Central memory CD8-positive, alpha-beta T cell (primary cell): Measurements from ENCODE around the gene CEP41.
"Not testable (repeated sequence)": the region's sequence is repeated elsewhere in the genome, so short reads cannot be mapped to it uniquely, and the experiment has no call there.

Source experiments
- ATAC-seq: fragments of 150-1000 bp; cut with Tn5 transposase; replicated peaks from 2 replicates; pipeline ENCODE4 v1.10.0; 2022; ENCODE audit warnings: mild to moderate bottlenecking, moderate FRiP score, moderate number of reproducible peaks; ENCODE audit not compliant: poor library complexity, severe bottlenecking; ENCODE audit errors: extremely low read depth
- DNase-seq, 2 donors: peaks; one replicate each; pipeline ENCODE4 v3.0.0; 2021; ENCODE audit warnings: low spot score in 2 of 2
- H3K27ac Mint-ChIP-seq: one replicate; pipeline ENCODE4 v1.8.0; 2022; ENCODE audit warnings: low read depth, mild to moderate bottlenecking, moderate library complexity, mixed read lengths
- H3K27me3 Mint-ChIP-seq: one replicate; pipeline ENCODE4 v1.8.0; 2022; ENCODE audit warnings: mixed read lengths
- H3K36me3 Mint-ChIP-seq: one replicate; pipeline ENCODE4 v1.8.0; 2022; ENCODE audit warnings: mild to moderate bottlenecking, moderate library complexity, mixed read lengths; ENCODE audit not compliant: insufficient read depth
- H3K4me1 Mint-ChIP-seq: one replicate; pipeline ENCODE4 v1.8.0; 2022; ENCODE audit warnings: mixed read lengths
- H3K4me3 Mint-ChIP-seq: one replicate; pipeline ENCODE4 v1.8.0; 2022; ENCODE audit warnings: mild to moderate bottlenecking, moderate library complexity, mixed read lengths
- H3K9me3 Mint-ChIP-seq: one replicate; pipeline ENCODE4 v1.8.0; 2022; ENCODE audit warnings: mixed read lengths

CEP41 gene

DNA sequence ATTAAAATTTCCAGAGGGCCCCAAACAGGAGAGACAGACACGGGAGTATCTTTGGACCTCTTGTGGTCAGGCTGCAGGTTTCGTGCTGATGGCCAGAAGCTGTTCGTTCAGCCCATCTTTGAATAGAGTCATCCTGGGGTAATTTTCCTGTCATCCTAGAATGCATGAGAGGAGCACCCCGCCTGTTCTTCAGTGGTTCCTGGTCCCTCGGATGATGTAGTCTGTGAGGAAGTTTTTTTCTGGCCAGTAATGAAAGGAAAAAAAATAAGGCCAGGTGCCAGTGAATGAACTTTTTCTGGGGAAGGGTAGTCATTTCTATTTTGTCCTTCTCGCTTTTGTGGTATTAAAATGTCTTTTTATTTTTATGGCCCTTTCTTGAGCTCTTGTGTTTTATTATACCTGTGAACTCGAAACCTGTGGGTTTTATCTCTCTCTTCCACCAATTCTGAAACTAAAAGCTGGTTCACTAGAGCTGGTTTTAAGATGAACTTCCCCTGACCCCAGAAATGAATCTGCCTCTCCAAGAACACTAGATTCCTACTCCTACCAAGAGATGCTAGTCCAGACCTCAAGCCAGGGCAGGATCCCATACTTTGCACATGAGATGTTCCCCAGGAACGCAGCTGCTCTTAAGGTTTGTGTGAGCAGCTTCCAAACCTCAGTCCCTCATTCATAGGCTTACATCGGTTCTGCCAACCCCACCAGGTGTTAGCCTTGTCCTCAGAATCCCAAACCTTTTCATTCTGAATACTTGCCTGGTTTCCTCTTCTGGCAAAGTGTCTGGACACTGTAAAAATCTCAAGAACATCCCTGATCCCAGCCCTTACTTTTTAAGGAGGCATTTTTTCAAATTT, 35.7 kb upstream of the CEP41 start:
- Mint-ChIP-seq H3K4me1 (no peaks in the 10 kb centered on the region), H3K36me3 (no peaks in the 10 kb centered on the region), H3K4me3 (no peak overlapping the region), H3K27me3 (peaks cover 90% of the 10 kb centered on the region), H3K9me3 (no peaks in the 10 kb centered on the region), H3K27ac (no peak overlapping the region)
- ATAC-seq (no peak), DNase-seq (no peak)

DNA sequence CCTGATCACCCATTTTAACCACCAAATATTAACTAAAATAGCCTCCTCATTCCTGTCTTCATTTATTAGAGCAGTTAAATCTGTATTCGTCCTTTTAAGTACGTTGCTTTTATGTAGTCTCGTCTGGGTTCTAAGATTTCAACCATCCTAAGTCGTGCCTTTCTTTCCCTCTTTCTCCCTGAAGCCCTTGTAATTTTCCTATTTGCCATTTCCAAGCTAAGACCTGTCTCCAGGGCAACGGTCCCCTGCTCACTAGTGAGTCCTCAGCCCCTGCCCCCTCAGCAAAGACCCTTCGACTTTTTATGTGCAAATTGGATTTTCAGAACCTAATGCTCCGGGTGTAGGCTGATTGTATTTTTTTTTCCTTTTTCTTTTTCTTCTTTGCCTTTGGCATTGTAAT, 35.0 kb upstream of the CEP41 start:
- no peak overlapping the region for H3K4me3 Mint-ChIP-seq
- DNase-seq: no peak
- H3K4me1 Mint-ChIP-seq: no peaks in the 10 kb centered on the region
- no peaks in the 10 kb centered on the region for H3K36me3 Mint-ChIP-seq
- no peak overlapping the region for H3K27ac Mint-ChIP-seq
- ATAC-seq: no peak
- H3K9me3 Mint-ChIP-seq: no peaks in the 10 kb centered on the region
- peaks cover 97% of the 10 kb centered on the region for H3K27me3 Mint-ChIP-seq

DNA sequence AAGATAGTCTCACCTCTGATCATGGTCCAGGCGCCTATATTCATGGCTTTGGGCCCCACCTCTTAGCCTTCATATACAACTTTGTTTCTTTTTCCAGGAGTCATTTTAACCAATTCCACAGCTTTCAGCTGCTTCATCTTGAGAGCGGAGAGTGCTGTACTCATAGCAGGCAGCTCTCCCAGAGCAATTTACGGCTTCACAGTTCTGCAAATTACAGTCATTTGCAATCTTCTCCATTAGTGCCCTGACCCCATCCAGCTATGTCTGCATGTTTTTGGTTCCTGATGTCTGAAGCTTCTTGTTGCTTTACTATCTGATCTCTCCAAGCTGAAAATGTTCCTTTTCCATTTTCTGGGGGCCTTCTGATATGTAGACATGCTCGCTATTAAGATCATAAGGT, 33.1 kb upstream of the CEP41 start:
- Mint-ChIP-seq H3K4me3 (no peak overlapping the region), H3K27ac (no peak overlapping the region), H3K27me3 (peaks cover 97% of the 10 kb centered on the region), H3K9me3 (no peaks in the 10 kb centered on the region), H3K4me1 (no peaks in the 10 kb centered on the region), H3K36me3 (no peaks in the 10 kb centered on the region)
- ATAC-seq (no peak), DNase-seq (no peak)

DNA sequence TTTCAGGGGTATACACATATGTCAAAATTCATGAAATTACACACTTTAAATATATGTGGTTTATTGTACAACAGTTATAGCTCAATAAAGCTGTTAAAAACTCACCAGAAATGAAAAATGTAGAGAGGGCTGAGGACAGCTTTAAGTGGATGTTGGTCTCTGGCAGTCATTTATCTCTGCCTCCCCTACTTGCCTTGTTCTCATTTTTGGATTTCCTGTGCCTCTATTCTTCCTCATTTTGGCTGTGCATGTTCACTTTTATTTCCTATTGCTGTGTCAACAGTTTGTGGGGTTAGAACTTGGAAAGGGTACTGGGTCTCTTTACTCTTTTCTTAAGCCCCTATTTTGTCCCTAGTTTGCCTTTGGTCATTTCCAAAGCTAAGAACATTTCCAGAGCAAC, 32.5 kb upstream of the CEP41 start:
- H3K27me3 Mint-ChIP-seq: peaks cover 94% of the 10 kb centered on the region
- DNase-seq (no peak), ATAC-seq (no peak)
- H3K27ac Mint-ChIP-seq: no peak overlapping the region
- H3K4me3 Mint-ChIP-seq: no peak overlapping the region
- H3K9me3 Mint-ChIP-seq: no peaks in the 10 kb centered on the region
- no peaks in the 10 kb centered on the region for H3K4me1 Mint-ChIP-seq
- H3K36me3 Mint-ChIP-seq: no peaks in the 10 kb centered on the region

DNA sequence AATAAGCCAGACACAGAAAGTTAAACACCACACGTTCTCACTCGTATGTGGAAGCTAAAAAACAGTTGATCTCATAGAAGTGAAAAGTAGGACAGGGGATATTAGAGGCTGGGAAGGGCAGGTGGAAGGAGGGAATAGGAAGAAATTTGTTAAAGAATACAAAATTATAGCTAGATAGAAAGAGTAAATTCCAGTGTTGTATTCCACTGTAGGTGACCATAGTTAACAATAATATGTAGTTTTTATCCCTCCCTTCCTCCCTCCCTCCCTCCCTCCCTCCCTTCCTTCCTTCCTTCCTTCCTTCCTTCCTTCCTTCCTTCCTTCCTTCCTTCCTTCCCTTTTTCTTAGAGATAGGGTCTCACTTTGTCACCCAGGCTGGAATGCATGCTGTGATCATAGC, 31.2 kb upstream of the CEP41 start:
- no peak for ATAC-seq
- Mint-ChIP-seq H3K27me3 (peaks cover 81% of the 10 kb centered on the region), H3K4me3 (no peak overlapping the region), H3K9me3 (no peaks in the 10 kb centered on the region), H3K4me1 (no peaks in the 10 kb centered on the region), H3K27ac (no peak overlapping the region), H3K36me3 (no peaks in the 10 kb centered on the region)
- no peak for DNase-seq

DNA sequence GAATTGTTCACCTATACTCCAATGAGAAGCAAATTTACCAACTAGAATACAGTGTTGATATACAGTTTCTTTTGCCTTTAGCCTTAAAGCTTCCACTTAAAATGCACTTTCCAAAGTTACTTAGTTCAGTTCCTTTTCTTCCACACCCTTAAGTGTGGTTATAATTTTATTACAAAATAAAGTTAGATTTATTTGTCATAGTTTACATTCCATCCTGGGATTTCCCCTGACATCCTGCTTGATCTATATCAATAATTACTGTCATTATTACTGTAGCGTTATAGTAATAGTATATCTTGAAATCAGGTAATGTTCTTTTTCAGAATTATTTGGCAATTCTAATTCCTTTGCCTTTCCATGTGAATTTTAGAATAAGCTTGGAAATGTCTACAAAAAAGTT, 27.8 kb upstream of the CEP41 start:
- H3K36me3 Mint-ChIP-seq: no peaks in the 10 kb centered on the region
- DNase-seq: no peak
- no peak overlapping the region for H3K4me3 Mint-ChIP-seq
- no peak overlapping the region for H3K27ac Mint-ChIP-seq
- no peaks in the 10 kb centered on the region for H3K9me3 Mint-ChIP-seq
- H3K4me1 Mint-ChIP-seq: no peaks in the 10 kb centered on the region
- H3K27me3 Mint-ChIP-seq: peaks cover 50% of the 10 kb centered on the region
- no peak for ATAC-seq

DNA sequence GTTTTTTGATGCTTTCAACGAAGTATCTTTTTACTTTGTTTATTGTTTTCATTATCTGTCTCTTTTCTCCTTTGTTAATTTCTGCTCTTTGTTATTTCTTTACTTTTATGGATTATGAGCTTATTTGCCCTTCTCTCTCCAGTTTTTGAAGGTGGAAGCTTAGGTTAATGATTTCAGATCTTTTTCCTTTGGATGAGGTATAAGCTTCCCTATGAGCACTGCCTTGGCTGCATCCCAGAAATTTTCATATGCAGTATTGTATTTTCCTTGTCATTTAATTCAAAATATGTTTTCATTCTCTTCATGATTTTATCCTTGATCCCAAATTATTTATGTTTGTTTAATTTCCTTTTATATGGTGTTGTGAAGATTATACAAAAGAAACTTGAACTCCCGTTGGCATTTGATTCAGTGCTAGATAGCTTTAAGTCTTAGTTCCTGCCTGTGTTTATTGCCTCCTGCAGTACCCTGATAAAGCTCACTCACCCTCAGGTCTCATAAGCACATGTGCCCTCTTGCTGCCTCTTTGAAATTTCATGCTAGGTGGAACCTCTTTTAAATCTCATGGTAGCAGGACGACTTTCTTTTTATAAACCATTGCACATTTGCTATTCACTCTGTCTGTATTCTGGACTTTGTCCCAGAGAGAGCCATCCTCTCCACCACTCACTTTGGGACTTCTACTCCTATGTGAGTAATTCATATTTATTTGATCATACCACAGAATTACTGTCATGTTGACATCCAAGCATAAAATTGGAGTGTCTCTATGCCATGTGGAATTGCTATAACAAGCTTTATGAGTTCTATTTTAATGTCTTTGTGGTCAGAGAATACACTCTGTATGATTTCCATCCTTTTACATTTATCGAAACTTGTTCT, 23.0 kb upstream of the CEP41 start:
- H3K36me3 Mint-ChIP-seq: no peaks in the 10 kb centered on the region
- H3K27ac Mint-ChIP-seq: no peak overlapping the region
- H3K4me3 Mint-ChIP-seq: no peak overlapping the region
- ATAC-seq (no peak), DNase-seq (no peak)
- H3K4me1 Mint-ChIP-seq: peaks cover 2% of the 10 kb centered on the region
- peaks cover 2% of the 10 kb centered on the region for H3K27me3 Mint-ChIP-seq
- H3K9me3 Mint-ChIP-seq: no peaks in the 10 kb centered on the region

DNA sequence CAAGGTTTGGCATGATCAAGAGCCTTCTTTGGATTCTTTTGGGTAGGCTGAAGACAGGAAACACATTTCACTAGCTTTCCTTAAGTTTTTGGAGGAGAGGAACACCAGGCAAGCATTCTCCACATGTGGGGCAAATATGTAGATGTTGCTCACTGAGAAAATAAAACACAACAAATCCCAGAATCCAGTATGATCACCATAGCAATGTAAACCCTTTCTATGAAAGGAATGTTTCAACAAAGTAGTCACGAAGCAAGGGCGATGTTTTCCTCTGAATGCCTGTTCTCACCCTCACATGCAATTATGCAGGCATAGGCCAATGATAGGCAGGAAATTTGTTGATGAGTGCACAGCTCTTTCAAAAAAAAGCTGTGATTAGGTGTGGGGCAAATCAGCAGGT, 20.5 kb upstream of the CEP41 start:
- no peak overlapping the region for H3K4me3 Mint-ChIP-seq
- no peaks in the 10 kb centered on the region for H3K36me3 Mint-ChIP-seq

DNA sequence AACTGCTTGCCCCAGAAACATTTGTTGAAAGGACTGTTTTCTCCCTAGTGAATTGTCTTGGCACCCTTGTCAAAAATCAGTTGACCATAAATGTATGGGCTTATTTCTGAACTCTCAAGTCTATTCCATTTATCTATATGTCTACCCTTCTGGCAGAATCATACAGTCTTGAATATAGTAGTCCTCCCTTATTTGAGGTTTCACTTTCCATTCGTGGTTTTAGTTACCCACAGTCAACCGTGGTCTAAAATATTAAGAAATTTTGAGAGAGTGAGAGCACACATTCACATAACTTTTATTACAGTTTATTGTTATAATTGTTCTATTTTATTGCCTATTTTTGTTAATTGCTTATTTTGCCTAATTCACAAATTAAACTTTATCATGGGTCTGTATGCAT, 17.4 kb upstream of the CEP41 start:
- H3K4me1 Mint-ChIP-seq: peaks cover 11% of the 10 kb centered on the region
- H3K9me3 Mint-ChIP-seq: no peaks in the 10 kb centered on the region
- peak overlapping the region; percentile 47 for H3K4me3 Mint-ChIP-seq
- H3K36me3 Mint-ChIP-seq: no peaks in the 10 kb centered on the region
- DNase-seq (no peak), ATAC-seq (peak; percentile 83)
- peaks cover 7% of the 10 kb centered on the region for H3K27me3 Mint-ChIP-seq
- peak overlapping the region; percentile 79 for H3K27ac Mint-ChIP-seq

More for the DNA sequence above, 20.5 kb upstream of the CEP41 start:
- DNase-seq (no peak), ATAC-seq (no peak)
- Mint-ChIP-seq H3K27me3 (no peaks in the 10 kb centered on the region), H3K4me1 (peaks cover 11% of the 10 kb centered on the region), H3K9me3 (no peaks in the 10 kb centered on the region), H3K27ac (no peak overlapping the region)

DNA sequence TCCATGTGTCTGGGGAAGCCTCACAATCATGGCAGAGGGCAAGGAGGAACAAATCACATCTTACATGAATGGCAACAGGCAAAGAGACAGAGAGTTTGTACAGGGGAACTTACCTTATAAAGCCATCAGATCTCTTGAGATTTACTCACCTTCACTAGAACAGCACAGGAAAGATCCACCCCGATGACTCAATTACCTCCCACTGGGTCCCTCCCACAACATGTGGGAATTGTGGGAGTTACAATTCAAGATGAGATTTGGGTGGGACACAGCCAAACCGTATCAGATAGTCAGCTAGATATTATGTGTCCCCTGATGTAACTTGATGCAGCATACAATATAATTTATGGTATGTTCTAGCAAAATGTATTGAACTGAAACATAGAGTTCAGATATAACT, 14.1 kb upstream of the CEP41 start:
- Mint-ChIP-seq H3K27ac (no peak overlapping the region), H3K27me3 (peaks cover 7% of the 10 kb centered on the region)

DNA sequence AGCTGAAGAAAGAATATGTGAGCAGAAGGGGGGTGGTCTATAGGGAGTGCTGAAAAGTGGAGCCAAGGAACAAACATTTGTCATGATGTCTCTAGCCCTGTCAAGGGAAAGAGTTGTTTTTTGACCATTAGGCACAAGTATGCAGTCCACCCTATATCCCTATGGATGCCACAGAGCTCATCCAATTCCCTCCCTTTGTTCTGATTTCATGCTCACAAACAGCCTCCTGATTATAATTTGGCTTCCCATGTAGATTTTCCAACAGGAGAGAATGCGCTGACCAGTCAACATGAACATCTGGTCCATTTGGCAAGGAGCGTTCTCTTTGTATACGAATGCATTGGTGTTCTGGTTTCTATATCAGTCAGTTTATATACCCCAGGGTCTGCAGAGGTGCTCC, 12.1 kb upstream of the CEP41 start:
- Mint-ChIP-seq H3K36me3 (no peaks in the 10 kb centered on the region), H3K27ac (no peak overlapping the region), H3K9me3 (peaks cover 6% of the 10 kb centered on the region), H3K27me3 (peaks cover 18% of the 10 kb centered on the region), H3K4me1 (peaks cover under 1% of the 10 kb centered on the region), H3K4me3 (no peak overlapping the region)
- ATAC-seq (no peak), DNase-seq (no peak)

More for the DNA sequence above, 14.1 kb upstream of the CEP41 start:
- Mint-ChIP-seq H3K4me1 (peaks cover 11% of the 10 kb centered on the region), H3K9me3 (no peaks in the 10 kb centered on the region), H3K36me3 (no peaks in the 10 kb centered on the region), H3K4me3 (no peak overlapping the region)
- DNase-seq: no peak
- ATAC-seq: no peak

DNA sequence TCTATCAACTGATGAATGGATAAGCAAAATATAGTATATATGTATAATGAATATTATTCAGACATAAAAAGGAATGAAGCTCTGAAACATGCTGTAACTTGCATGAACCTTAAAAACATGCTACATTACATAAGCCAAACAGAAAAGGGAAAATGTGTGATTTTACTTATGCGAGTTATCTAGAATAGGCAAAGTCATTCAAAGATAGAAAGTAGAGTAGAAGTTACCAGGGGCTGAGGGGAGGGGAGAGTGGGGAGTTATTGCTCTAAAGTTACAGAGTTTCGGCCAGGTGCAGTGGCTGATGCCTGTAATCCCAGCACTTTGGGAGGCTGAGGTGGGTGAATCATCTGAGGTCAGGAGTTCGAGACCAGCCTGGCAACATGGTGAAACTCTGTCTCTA, 10.5 kb upstream of the CEP41 start:
- H3K4me3 Mint-ChIP-seq, H3K27ac Mint-ChIP-seq, H3K9me3 Mint-ChIP-seq, DNase-seq, H3K4me1 Mint-ChIP-seq, H3K36me3 Mint-ChIP-seq, ATAC-seq: not testable (repeated sequence)
- peaks cover 32% of the 10 kb centered on the region for H3K27me3 Mint-ChIP-seq

DNA sequence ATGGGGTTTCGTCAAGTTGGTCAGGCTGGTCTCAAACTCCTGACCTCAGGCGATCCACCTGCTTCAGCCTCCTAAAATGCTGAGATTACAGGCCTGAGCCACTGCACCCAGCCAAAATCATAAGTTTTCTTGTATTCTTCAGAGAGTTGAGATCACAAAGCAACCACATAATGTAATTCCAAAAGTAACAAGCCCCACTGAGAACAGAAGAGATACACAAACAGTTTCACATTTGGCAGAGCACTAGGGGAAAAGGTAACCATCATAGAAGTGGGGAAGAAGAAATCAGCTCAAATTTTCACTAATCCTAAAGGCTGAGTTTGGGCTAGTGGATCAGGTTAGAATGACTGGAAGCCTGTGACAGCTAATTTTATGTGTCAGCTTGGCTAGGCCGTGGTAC, 5.4 kb upstream of the CEP41 start:
- Mint-ChIP-seq H3K27me3 (peaks cover 28% of the 10 kb centered on the region), H3K9me3 (peaks cover 6% of the 10 kb centered on the region), H3K27ac (no peak overlapping the region), H3K4me3 (no peak overlapping the region), H3K4me1 (no peaks in the 10 kb centered on the region), H3K36me3 (no peaks in the 10 kb centered on the region)
- ATAC-seq: no peak
- DNase-seq: no peak
